Spleen (tissue), 11 donors: ENCODE data around the gene NXPE3. TPM values are rescaled to one million over a fixed set of nuclear protein-coding genes. Genes with fewer than 3 reads are reported as not detected.
A peak's percentile ranks its signal among the peaks of the same experiment; 100 is the strongest.
"Not testable (repeated sequence)": the region's sequence is repeated elsewhere in the genome, so short reads cannot be mapped to it uniquely, and the experiment has no call there.

Experiments used
- DNase-seq: peaks from one replicate; pipeline ENCODE4 v3.0.0-alpha.2; 2020
- H3K27ac ChIP-seq, 8 donors: fragments of 200-600 bp; sonication (generic) in 7 of 8; 1 replicate in 4 of 8; 2 replicates in 4 of 8; pipeline versions ENCODE4 v1.5.0 to v1.8.0; 2016 to 2021; ENCODE audit warnings: inconsistent platforms in 4 of 8, mild to moderate bottlenecking in 4 of 8, moderate library complexity in 1 of 8
- H3K27me3 ChIP-seq, 7 donors: fragments of 200-600 bp; sonication (generic) in 6 of 7; replicated peaks in 1 of 7; 1 replicate in 4 of 7; 2 replicates in 3 of 7; pipeline versions ENCODE4 v1.5.0 to v1.8.0; 2016 to 2021; ENCODE audit warnings: inconsistent platforms in 3 of 7, mild to moderate bottlenecking in 1 of 7
- H3K36me3 ChIP-seq, 6 donors: fragments of 200-600 bp; sonication (generic) in 5 of 6; 1 replicate in 4 of 6; 2 replicates in 2 of 6; pipeline versions ENCODE4 v1.5.0 to v1.8.0; 2016 to 2021; ENCODE audit warnings: inconsistent platforms in 2 of 6
- H3K4me1 ChIP-seq, 6 donors: fragments of 200-600 bp; sonication (generic) in 5 of 6; 1 replicate in 3 of 6; 2 replicates in 3 of 6; pipeline versions ENCODE4 v1.5.0 to v1.8.0; 2016 to 2021; ENCODE audit warnings: inconsistent platforms in 3 of 6
- H3K4me3 ChIP-seq, 8 donors: fragments of 200-600 bp; sonication (generic) in 7 of 8; 1 replicate in 4 of 8; 2 replicates in 4 of 8; pipeline versions ENCODE4 v1.5.0 to v1.8.0; 2016 to 2021; ENCODE audit warnings: inconsistent platforms in 4 of 8, mild to moderate bottlenecking in 4 of 8, moderate library complexity in 2 of 8
- H3K9me3 ChIP-seq, 8 donors: fragments of 200-600 bp; sonication (generic) in 7 of 8; 1 replicate in 4 of 8; 2 replicates in 4 of 8; pipeline versions ENCODE4 v1.5.0 to v1.8.0; 2016 to 2021; ENCODE audit warnings: inconsistent platforms in 4 of 8
- CTCF ChIP-seq, 11 experiments: fragments of 200-600 bp in 7 of 11; fragments of 450-650 bp in 4 of 11; sonication (generic) in 4 of 11; IDR thresholded peaks in 8 of 11; conservative IDR thresholded peaks in 3 of 11; 1 replicate in 7 of 11; 2 replicates in 4 of 11; pipeline versions ENCODE4 v1.4.0 to v1.8.0; 2016 to 2021; ENCODE audit warnings: antibody characterized with exemption in 11 of 11, inconsistent platforms in 4 of 11, mild to moderate bottlenecking in 1 of 11
- POLR2A ChIP-seq, 3 donors: fragments of 450-650 bp; IDR thresholded peaks; one replicate each; pipeline ENCODE4 v1.5.1; 2017; ENCODE audit warnings: antibody characterized with exemption in 3 of 3, mild to moderate bottlenecking in 1 of 3
- POLR2AphosphoS5 ChIP-seq, 3 donors: sonication (generic); formaldehyde crosslinking; IDR thresholded peaks; one replicate each; pipeline ENCODE4 v1.5.1; 2017; ENCODE audit warnings: antibody characterized with exemption in 3 of 3
- WGBS, 5 donors: extraction: QIAGEN DNeasy Blood & Tissue Kit in 3 of 5; methylation state at CpG; one replicate each; pipeline versions ENCODE4 v1.1.5 to v1.1.7; 2013 to 2018; 5-methylcytosine and 5-hydroxymethylcytosine counted together
- intact Hi-C: fragments of 100-400 bp; cut with DNase I; formaldehyde crosslinking; loops from one replicate; pipeline ENCODE4 v1.15.0; 2023; ENCODE audit warnings: low total_unique reads
- polyA plus RNA-seq, 3 donors: library from polyadenylated mRNA; stranded (reverse); fragments of 200-250 nt; gene quantifications; one replicate each; pipeline ENCODE4 v1.2.1, GENCODE V29; 2013
- total RNA-seq, 7 donors: library from RNA; depleted of rRNA in 3 of 7; stranded (reverse); fragments of >200 nt in 3 of 7; fragmentation: NEBNext Ultra II Directional in 4 of 7; extraction: Animal tissue kit (Norgen Biotek cat#: 25700) in 4 of 7; gene quantifications; one replicate each; pipeline versions ENCODE4 v1.1.0 to v1.2.1, GENCODE V29; 2016 to 2021
- donor health status: healthy with polysubstance abuse.
- donor health status: DM: no; HTN: no; CAD: no; lungs with moderate emphysema.
- donor health status: DM: no; HTN: no; CAD: no.
- donor health status: Bipolar disorder and iron deficiency.
- donor health status: healthy.
- donor health status: DM: no; HTN: no; CAD: no.
- donor health status: DM: yes; HTN: yes; CAD: no.

The NXPE3 gene
- total and polyA plus RNA-seq, 10 donors = 6.9 to 39.1 (median 25.5) TPM

GRCh38 chr3:101864926-101865325 lies 85.9 kb downstream of the NXPE3 start:
- TF ChIP-seq POLR2AphosphoS5 (IDR thresholded peaks at IDR 0.05) = peak in 1 of 3 donors; percentile 46
- H3K9me3 ChIP-seq, H3K4me3 ChIP-seq, intact Hi-C loops, H3K27me3 ChIP-seq, H3K27ac ChIP-seq, DNase-seq: not testable (repeated sequence)
- Histone ChIP-seq H3K4me1 (peaks cover 0 to 44% (median 7%) of the 10 kb centered on the region in 6 donors), H3K36me3 (peaks cover 0 to 33% (median 18%) of the 10 kb centered on the region in 6 donors)
- 94 to 98% (median 97%) methylated on average over 7 of the region's 7 CpGs for WGBS, 5 donors

- H3K9me3 ChIP-seq = no peaks in the 10 kb centered on the region
Observed at GRCh38 chr3:101865751-101866509, 86.9 kb downstream of the NXPE3 start.

GRCh38 chr3:101867511-101867910 lies 88.5 kb downstream of the NXPE3 start:
- H3K4me1 ChIP-seq = peaks cover 0 to 22% (median 0%) of the 10 kb centered on the region in 6 donors
- intact Hi-C loops = no loop called here
- no peak for TF ChIP-seq POLR2AphosphoS5 (IDR thresholded peaks at IDR 0.05)
- TF ChIP-seq POLR2A (IDR thresholded peaks at IDR 0.05) = no peak
- no peak for TF ChIP-seq CTCF (IDR thresholded peaks at IDR 0.05 in 8 of 11, conservative IDR thresholded peaks at IDR 0.05 in 3 of 11)
- no peaks in the 10 kb centered on the region for H3K9me3 ChIP-seq
- peaks cover 0 to 8% (median 0%) of the 10 kb centered on the region in 6 donors for H3K36me3 ChIP-seq
- H3K27ac ChIP-seq = no peak overlapping the region
- no peak overlapping the region for H3K4me3 ChIP-seq
- DNase-seq = no peak
- no peaks in the 10 kb centered on the region for H3K27me3 ChIP-seq

More at GRCh38 chr3:101865751-101866509, 86.9 kb downstream of the NXPE3 start:
- H3K4me1 ChIP-seq = peaks cover 0 to 34% (median 3%) of the 10 kb centered on the region in 6 donors
- WGBS, 5 donors = 59 to 69% (median 64%) methylated on average over 5 of the region's 5 CpGs
- no peak for DNase-seq
- H3K27me3 ChIP-seq = no peaks in the 10 kb centered on the region
- intact Hi-C loops = no loop called here
- TF ChIP-seq CTCF (IDR thresholded peaks at IDR 0.05 in 8 of 11, conservative IDR thresholded peaks at IDR 0.05 in 3 of 11) (no peak), POLR2AphosphoS5 (IDR thresholded peaks at IDR 0.05) (no peak), POLR2A (IDR thresholded peaks at IDR 0.05) (no peak)
- H3K27ac ChIP-seq = no peak overlapping the region
- H3K4me3 ChIP-seq = no peak overlapping the region
- H3K36me3 ChIP-seq = peaks cover 0 to 23% (median 8%) of the 10 kb centered on the region in 6 donors

GRCh38 chr3:101867996-101868395 lies 89.0 kb downstream of the NXPE3 start:
- H3K36me3 ChIP-seq = peaks cover 0 to 4% (median 0%) of the 10 kb centered on the region in 6 donors
- no peak overlapping the region for H3K4me3 ChIP-seq
- no peaks in the 10 kb centered on the region for H3K9me3 ChIP-seq
- DNase-seq = no peak
- H3K4me1 ChIP-seq = peaks cover 0 to 19% (median 0%) of the 10 kb centered on the region in 6 donors
- H3K27me3 ChIP-seq = no peaks in the 10 kb centered on the region
- intact Hi-C loops = no loop called here
- no peak overlapping the region for H3K27ac ChIP-seq
- 84 to 98% (median 95%) methylated on average over 2 of the region's 2 CpGs for WGBS, 5 donors
- TF ChIP-seq CTCF (IDR thresholded peaks at IDR 0.05 in 8 of 11, conservative IDR thresholded peaks at IDR 0.05 in 3 of 11) = no peak
